Mesendoderm (in vitro differentiated cells): ENCODE data around the gene TREML4.

Source experiments
- DNase-seq: peaks from one replicate; pipeline ENCODE4 v3.0.0; 2013
- H2AK5ac ChIP-seq: 2 replicates; pipeline ENCODE4 v1.6.1; 2013; ENCODE audit warnings: low read length, inconsistent platforms
- H2BK120ac ChIP-seq: 2 replicates; pipeline ENCODE4 v1.6.1; 2013; ENCODE audit warnings: low read depth, mild to moderate bottlenecking, low read length, moderate library complexity, mixed read lengths
- H2BK15ac ChIP-seq: replicated peaks from 2 replicates; pipeline ENCODE4 v1.6.1; 2013; ENCODE audit warnings: low read depth, mild to moderate bottlenecking, moderate library complexity
- H2BK5ac ChIP-seq: 2 replicates; pipeline ENCODE4 v1.6.1; 2013; ENCODE audit warnings: low read length, inconsistent platforms
- H3K18ac ChIP-seq: 2 replicates; pipeline ENCODE4 v1.6.1; 2013; ENCODE audit warnings: mild to moderate bottlenecking, low read length, mixed read lengths
- H3K23ac ChIP-seq: one replicate; pipeline ENCODE4 v1.6.1; 2013; ENCODE audit warnings: low read length
- H3K27ac ChIP-seq: 2 replicates; pipeline ENCODE4 v1.5.1; 2013; ENCODE audit warnings: low read depth, mild to moderate bottlenecking, inconsistent platforms, low read length, moderate library complexity
- H3K27me3 ChIP-seq: 2 replicates; pipeline ENCODE4 v1.6.1; 2013; ENCODE audit warnings: low read length, control low read depth, mild to moderate bottlenecking, inconsistent platforms; ENCODE audit not compliant: insufficient read depth, poor library complexity
- H3K36me3 ChIP-seq: 2 replicates; pipeline ENCODE4 v1.6.1; 2013; ENCODE audit warnings: low read length, inconsistent platforms; ENCODE audit not compliant: control insufficient read depth, insufficient read depth
- H3K4ac ChIP-seq: one replicate; pipeline ENCODE4 v1.6.1; 2013; ENCODE audit warnings: low read depth, mild to moderate bottlenecking, low read length, moderate library complexity
- H3K4me1 ChIP-seq: 2 replicates; pipeline ENCODE4 v1.6.1; 2013; ENCODE audit warnings: low read depth, low read length, inconsistent platforms; ENCODE audit not compliant: control insufficient read depth
- H3K4me2 ChIP-seq: 2 replicates; pipeline ENCODE4 v1.6.1; 2013; ENCODE audit warnings: low read length
- H3K4me3 ChIP-seq: 2 replicates; pipeline ENCODE4 v1.5.1; 2013; ENCODE audit warnings: mild to moderate bottlenecking, low read length
- H3K56ac ChIP-seq: one replicate; pipeline ENCODE4 v1.6.1; 2013; ENCODE audit warnings: low read length
- H3K79me1 ChIP-seq: 2 replicates; pipeline ENCODE4 v1.6.1; 2013; ENCODE audit warnings: low read length, inconsistent platforms
- H3K79me2 ChIP-seq: 2 replicates; pipeline ENCODE4 v1.6.1; 2013; ENCODE audit warnings: mild to moderate bottlenecking, low read length; ENCODE audit not compliant: control insufficient read depth, insufficient read depth
- H3K9ac ChIP-seq: 2 replicates; pipeline ENCODE4 v1.6.1; 2013; ENCODE audit warnings: low read length, inconsistent platforms
- H4K5ac ChIP-seq: one replicate; pipeline ENCODE4 v1.6.1; 2013; ENCODE audit warnings: low read length
- H4K8ac ChIP-seq: one replicate; pipeline ENCODE4 v1.6.1; 2013; ENCODE audit warnings: low read depth, mild to moderate bottlenecking, control low read depth, low read length, moderate library complexity
- WGBS: extraction: QIAGEN DNeasy Blood & Tissue Kit; methylation state at CpG from one replicate; pipeline ENCODE4 v1.1.7; 2013; ENCODE audit warnings: low lambda C conversion rate, missing lambda C conversion rate; ENCODE audit not compliant: insufficient coverage; ENCODE audit errors: extremely low coverage; 5-methylcytosine and 5-hydroxymethylcytosine counted together

TREML4 gene

GRCh38 chr6:41269166-41269565 lies 41.0 kb downstream of the TREML4 start:
- Histone ChIP-seq H3K79me1 (no peaks in the 10 kb centered on the region), H3K23ac (no peak overlapping the region), H4K8ac (no peak overlapping the region), H2BK120ac (no peak overlapping the region), H3K56ac (no peak overlapping the region), H3K79me2 (no peaks in the 10 kb centered on the region), H2BK15ac (no peak overlapping the region), H3K9ac (no peak overlapping the region), H3K18ac (no peak overlapping the region), H2AK5ac (no peak overlapping the region), H3K36me3 (no peaks in the 10 kb centered on the region), H3K27me3 (no peaks in the 10 kb centered on the region), H3K4ac (no peak overlapping the region), H3K4me3 (no peak overlapping the region), H4K5ac (no peak overlapping the region), H2BK5ac (no peak overlapping the region), H3K27ac (no peak overlapping the region), H3K4me2 (no peak overlapping the region), H3K4me1 (no peaks in the 10 kb centered on the region)
- WGBS: no CpG with 5 or more reads among the region's 2 CpGs
- DNase-seq: no peak

DNA sequence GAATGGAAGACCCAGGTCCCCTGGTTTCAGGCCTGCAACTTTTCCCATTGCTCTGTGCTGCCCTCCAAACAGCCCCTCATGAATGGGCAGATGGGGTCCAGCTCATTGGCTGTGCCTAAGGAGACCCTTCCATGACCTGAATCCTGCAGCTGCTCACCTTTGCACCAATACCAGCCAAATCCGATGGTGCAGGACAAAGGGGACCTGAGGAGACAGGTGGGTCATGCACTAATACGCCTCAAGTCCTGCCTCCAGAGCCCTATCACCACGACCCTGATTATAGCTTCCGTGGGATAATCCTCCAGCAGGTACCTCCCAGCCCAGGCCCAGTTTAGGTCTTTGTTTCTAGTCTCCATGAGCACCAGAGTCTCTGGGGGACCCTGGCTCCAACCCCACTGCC lies 41.6 kb downstream of the TREML4 start:
- H4K8ac ChIP-seq: no peak overlapping the region
- no peaks in the 10 kb centered on the region for H3K79me1 ChIP-seq
- H3K56ac ChIP-seq: no peak overlapping the region
- H3K4ac ChIP-seq: no peak overlapping the region
- no peaks in the 10 kb centered on the region for H3K79me2 ChIP-seq
- no peak overlapping the region for H3K9ac ChIP-seq
- H3K23ac ChIP-seq: no peak overlapping the region
- no peaks in the 10 kb centered on the region for H3K27me3 ChIP-seq
- H2BK5ac ChIP-seq: no peak overlapping the region
- H3K4me1 ChIP-seq: no peaks in the 10 kb centered on the region
- no CpG with 5 or more reads among the region's 4 CpGs for WGBS
- no peak overlapping the region for H2BK15ac ChIP-seq
- no peak for DNase-seq
- no peak overlapping the region for H3K27ac ChIP-seq
- H3K36me3 ChIP-seq: no peaks in the 10 kb centered on the region
- no peak overlapping the region for H3K4me2 ChIP-seq
- H3K4me3 ChIP-seq: no peak overlapping the region
- H3K18ac ChIP-seq: no peak overlapping the region
- H4K5ac ChIP-seq: no peak overlapping the region
- no peak overlapping the region for H2BK120ac ChIP-seq
- no peak overlapping the region for H2AK5ac ChIP-seq

- no peak overlapping the region for H3K4me3 ChIP-seq
- no peak overlapping the region for H2BK5ac ChIP-seq
- no peaks in the 10 kb centered on the region for H3K4me1 ChIP-seq
- no peaks in the 10 kb centered on the region for H3K27me3 ChIP-seq
- no peak for DNase-seq
- H4K5ac ChIP-seq: no peak overlapping the region
- no peak overlapping the region for H3K4me2 ChIP-seq
- no peak overlapping the region for H2AK5ac ChIP-seq
- no peak overlapping the region for H3K18ac ChIP-seq
- H4K8ac ChIP-seq: no peak overlapping the region
- H3K36me3 ChIP-seq: no peaks in the 10 kb centered on the region
- no peaks in the 10 kb centered on the region for H3K79me1 ChIP-seq
- no peak overlapping the region for H3K23ac ChIP-seq
- H2BK15ac ChIP-seq: no peak overlapping the region
- H3K9ac ChIP-seq: no peak overlapping the region
- no peak overlapping the region for H2BK120ac ChIP-seq
- no CpG with 5 or more reads among the region's 7 CpGs for WGBS
- H3K79me2 ChIP-seq: no peaks in the 10 kb centered on the region
- no peak overlapping the region for H3K4ac ChIP-seq
- no peak overlapping the region for H3K27ac ChIP-seq
- H3K56ac ChIP-seq: no peak overlapping the region
Observed at GRCh38 chr6:41271901-41272395, 43.8 kb downstream of the TREML4 start.

DNA sequence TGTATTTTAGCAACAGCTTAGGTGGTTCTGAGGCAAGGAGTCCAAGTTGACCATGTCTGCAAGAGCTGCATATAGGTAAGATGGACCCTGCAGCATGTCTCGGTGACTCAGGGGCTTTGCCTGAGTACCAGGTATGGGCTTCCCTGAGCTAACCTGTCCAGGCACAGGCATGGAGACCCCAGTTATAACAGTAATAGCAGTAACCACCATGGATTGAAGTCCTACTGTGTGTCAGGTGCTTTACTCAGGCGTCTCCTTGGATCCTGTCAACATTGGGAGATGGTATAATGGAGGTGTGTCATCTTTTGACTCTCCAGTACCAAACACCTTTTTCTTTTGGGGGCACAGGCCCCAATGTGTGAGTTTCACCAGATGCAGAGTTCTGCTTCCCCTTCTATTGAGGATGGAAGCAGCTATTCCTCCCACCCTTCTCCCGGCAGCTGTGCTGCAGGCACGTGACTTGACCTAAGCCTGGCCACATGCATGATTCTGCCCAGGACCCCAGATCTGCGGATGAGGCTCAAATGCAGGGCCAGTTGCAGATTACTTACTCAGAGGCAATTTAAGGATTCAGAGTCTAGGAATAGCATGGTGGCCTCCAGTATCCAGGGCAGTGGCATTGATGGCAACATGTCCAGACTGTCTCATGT lies 44.6 kb downstream of the TREML4 start:
- no peak overlapping the region for H3K4ac ChIP-seq
- no peaks in the 10 kb centered on the region for H3K36me3 ChIP-seq
- H4K5ac ChIP-seq: no peak overlapping the region
- H2BK5ac ChIP-seq: no peak overlapping the region
- no peak for DNase-seq
- no peak overlapping the region for H2BK120ac ChIP-seq
- no peak overlapping the region for H3K4me3 ChIP-seq
- no peak overlapping the region for H3K56ac ChIP-seq
- no peaks in the 10 kb centered on the region for H3K4me1 ChIP-seq
- H3K18ac ChIP-seq: no peak overlapping the region
- no peak overlapping the region for H3K4me2 ChIP-seq
- no peaks in the 10 kb centered on the region for H3K79me1 ChIP-seq
- no peak overlapping the region for H4K8ac ChIP-seq
- WGBS: no CpG with 5 or more reads among the region's 5 CpGs
- no peak overlapping the region for H3K27ac ChIP-seq
- H3K9ac ChIP-seq: no peak overlapping the region
- H2BK15ac ChIP-seq: no peak overlapping the region
- no peak overlapping the region for H3K23ac ChIP-seq
- no peaks in the 10 kb centered on the region for H3K27me3 ChIP-seq
- H3K79me2 ChIP-seq: no peaks in the 10 kb centered on the region
- no peak overlapping the region for H2AK5ac ChIP-seq

- WGBS: no CpG with 5 or more reads among the region's 5 CpGs
- no peaks in the 10 kb centered on the region for H3K79me2 ChIP-seq
- peak; percentile 14 for DNase-seq
Observed at GRCh38 chr6:41273714-41274113, 45.6 kb downstream of the TREML4 start.

GRCh38 chr6:41274256-41274655 lies 46.1 kb downstream of the TREML4 start:
- no peak overlapping the region for H4K8ac ChIP-seq
- H3K79me1 ChIP-seq: no peaks in the 10 kb centered on the region
- no peaks in the 10 kb centered on the region for H3K79me2 ChIP-seq
- H2BK15ac ChIP-seq: no peak overlapping the region
- no peaks in the 10 kb centered on the region for H3K27me3 ChIP-seq
- WGBS: no CpG with 5 or more reads among the region's 2 CpGs
- no peak overlapping the region for H3K56ac ChIP-seq
- H3K36me3 ChIP-seq: no peaks in the 10 kb centered on the region
- H3K4me1 ChIP-seq: no peaks in the 10 kb centered on the region
- no peak overlapping the region for H3K27ac ChIP-seq
- no peak overlapping the region for H3K4ac ChIP-seq
- no peak overlapping the region for H3K18ac ChIP-seq
- DNase-seq: no peak
- H2BK5ac ChIP-seq: no peak overlapping the region
- no peak overlapping the region for H4K5ac ChIP-seq
- H2BK120ac ChIP-seq: no peak overlapping the region
- no peak overlapping the region for H3K4me2 ChIP-seq
- no peak overlapping the region for H3K23ac ChIP-seq
- no peak overlapping the region for H3K4me3 ChIP-seq
- H2AK5ac ChIP-seq: no peak overlapping the region
- no peak overlapping the region for H3K9ac ChIP-seq

More at GRCh38 chr6:41273714-41274113, 45.6 kb downstream of the TREML4 start:
- Histone ChIP-seq H3K23ac (no peak overlapping the region), H4K8ac (no peak overlapping the region), H3K4me3 (no peak overlapping the region), H3K4me2 (no peak overlapping the region), H3K18ac (no peak overlapping the region), H2BK120ac (no peak overlapping the region), H2BK15ac (no peak overlapping the region), H3K27me3 (no peaks in the 10 kb centered on the region), H3K9ac (no peak overlapping the region), H3K4me1 (no peaks in the 10 kb centered on the region), H4K5ac (no peak overlapping the region), H3K27ac (no peak overlapping the region), H2BK5ac (no peak overlapping the region), H3K36me3 (no peaks in the 10 kb centered on the region), H3K56ac (no peak overlapping the region), H2AK5ac (no peak overlapping the region), H3K79me1 (no peaks in the 10 kb centered on the region), H3K4ac (no peak overlapping the region)
